K562 (cell line): ENCODE data around the gene CLTRN. TPM values are rescaled to one million over a fixed set of nuclear protein-coding genes. Genes with fewer than 3 reads are reported as not detected.
A peak's percentile ranks its signal among the peaks of the same experiment; 100 is the strongest.

Experiments
- ARID2 ChIP-seq: fragments of 450-650 bp; IDR thresholded peaks from 2 replicates; pipeline ENCODE4 v1.6.1; 2017; ENCODE audit warnings: antibody characterized with exemption, mild to moderate bottlenecking
- ASH1L ChIP-seq: fragments of 450-650 bp; IDR thresholded peaks from 2 replicates; pipeline ENCODE4 v1.6.1; 2018; ENCODE audit warnings: borderline replicate concordance, mild to moderate bottlenecking, low read depth; ENCODE audit not compliant: partially characterized antibody
- GMEB1 ChIP-seq: fragments of 250-450 bp; sonication (Bioruptor Pico); IDR thresholded peaks from 2 replicates; pipeline ENCODE4 v1.4.0; 2020; ENCODE audit warnings: mild to moderate bottlenecking
- L3MBTL2 ChIP-seq: fragments of 450-650 bp; IDR thresholded peaks from 2 replicates; pipeline ENCODE4 v1.6.1; 2016; ENCODE audit warnings: mild to moderate bottlenecking, moderate library complexity
- MXI1 ChIP-seq: IDR thresholded peaks from 2 replicates; pipeline ENCODE4 v1.6.1; 2011; ENCODE audit warnings: low read depth, mild to moderate bottlenecking, improper control_type of control experiment, low read length
- MYBL2 ChIP-seq, 2 experiments: fragments of 450-650 bp in 1 of 2; sonication (generic) in 1 of 2; formaldehyde crosslinking in 1 of 2; IDR thresholded peaks; 2 replicates each; pipeline versions ENCODE4 v1.6.1 to v1.8.1; 2017 to 2022; ENCODE audit warnings: borderline replicate concordance in 1 of 2, inconsistent platforms in 1 of 2, low read depth in 1 of 2, mild to moderate bottlenecking in 1 of 2, missing genetic modification reagents in 1 of 2, moderate library complexity in 1 of 2
- NR2C2 ChIP-seq, 2 experiments: fragments of 200-800 bp in 1 of 2; sonication (Bioruptor generic) in 1 of 2; sonication (generic) in 1 of 2; formaldehyde crosslinking in 1 of 2; IDR thresholded peaks; 2 replicates each; pipeline versions ENCODE4 v1.6.1 to v1.8.0; 2016 to 2022; ENCODE audit warnings: mild to moderate bottlenecking in 1 of 2, missing compliant biosample characterization in 1 of 2, missing genetic modification characterization in 1 of 2, missing genetic modification reagents in 1 of 2
- ZNF175 ChIP-seq: fragments of 200-800 bp; sonication (Bioruptor generic); IDR thresholded peaks from 2 replicates; pipeline ENCODE4 v1.6.1; 2016; ENCODE audit warnings: low read depth, mild to moderate bottlenecking, missing genetic modification characterization, missing compliant biosample characterization
- ZNF24 ChIP-seq: fragments of 450-650 bp; IDR thresholded peaks from 2 replicates; pipeline ENCODE4 v1.6.1; 2016
- polyA plus RNA-seq, 8 experiments: library from polyadenylated mRNA; depleted of rRNA in 4 of 8; stranded (reverse) in 5 of 8; unstranded in 3 of 8; fragments of >200 nt; fragmentation: Nextera tagmentation in 2 of 8; fragmentation: Illumina TruSeq in 1 of 8; extraction: Ambion mirVana in 2 of 8; extraction: Trizol in 1 of 8; gene quantifications; 2 replicates each; pipeline versions ENCODE4 v1.2.1 to v1.2.3, GENCODE V29; 2011 to 2014; ENCODE audit warnings: inconsistent platforms in 1 of 8, missing spikeins in 1 of 8
- total RNA-seq, 7 experiments: library from RNA; depleted of rRNA in 6 of 7; stranded (reverse); fragments of >200 nt in 6 of 7; fragmentation: Illumina TruSeq in 2 of 7; extraction: Trizol in 2 of 7; gene quantifications; 2 replicates each; pipeline versions ENCODE4 v1.2.1 to v1.2.3, GENCODE V29; 2011 to 2021; ENCODE audit warnings: low replicate concordance in 1 of 7
- TF ChIP-seq, protein P1 (sequence below), 2 experiments: fragments of 450-650 bp in 1 of 2; sonication (generic) in 1 of 2; formaldehyde crosslinking in 1 of 2; IDR thresholded peaks; 2 replicates each; pipeline versions ENCODE4 v1.7.1 to v1.9.0; 2016 to 2022; ENCODE audit warnings: inconsistent platforms in 1 of 2, mild to moderate bottlenecking in 1 of 2, missing genetic modification reagents in 1 of 2
- TF ChIP-seq, protein P2 (sequence below), 2 experiments: fragments of 150-350 bp in 1 of 2; IDR thresholded peaks; 2 replicates each; pipeline ENCODE4 v1.6.1; 2012 to 2016; ENCODE audit warnings: low read depth in 2 of 2, low read length in 2 of 2, mild to moderate bottlenecking in 1 of 2, moderate library complexity in 1 of 2

Gene CLTRN
- total and polyA plus RNA-seq, 9 of the 15 experiments (the other 6 are each of a cell fraction or from before 2014, with no cell fraction given): 0.11 to 0.36 (median 0.18) TPM; not detected in 2

DNA sequence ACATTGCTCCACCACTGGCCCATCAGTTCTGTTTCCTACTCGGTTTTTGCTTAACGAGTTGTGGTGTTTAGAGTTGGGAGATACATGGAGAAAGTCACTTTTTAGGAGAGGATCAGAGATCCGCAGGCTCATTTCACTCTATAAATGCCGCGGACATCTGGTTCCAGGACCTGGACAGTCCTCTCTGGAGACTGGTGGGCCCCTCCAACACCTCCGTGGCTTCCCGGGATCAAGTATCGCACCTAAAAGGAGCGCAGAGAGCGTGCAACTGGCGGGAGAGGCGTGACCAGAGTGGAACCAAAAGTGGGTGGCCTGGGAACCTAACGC, 9.9 kb upstream of the CLTRN start (continued):
- TF ChIP-seq MXI1 (0 out of 2 replicates have a peak, but pooled peaks have one; percentile 52), ZNF24 (no peak; the same call in 1 of the 2 replicates), ARID2 (no peak), L3MBTL2 (peak; percentile 95), GMEB1 (no peak), NR2C2 (CRISPR knock-in tag; IDR thresholded peaks at IDR 0.05) (no peak), NR2C2 (tag; IDR thresholded peaks at IDR 0.05) (no peak), MYBL2 (IDR thresholded peaks at IDR 0.05; ENCODE audit: low read depth) (no peak), MYBL2 (CRISPR knock-in tag; IDR thresholded peaks at IDR 0.05; ENCODE audit: borderline replicate concordance) (no peak), ZNF175 (CRISPR knock-in tag) (no peak), ASH1L (no peak)
- TF ChIP-seq, protein P1, sequence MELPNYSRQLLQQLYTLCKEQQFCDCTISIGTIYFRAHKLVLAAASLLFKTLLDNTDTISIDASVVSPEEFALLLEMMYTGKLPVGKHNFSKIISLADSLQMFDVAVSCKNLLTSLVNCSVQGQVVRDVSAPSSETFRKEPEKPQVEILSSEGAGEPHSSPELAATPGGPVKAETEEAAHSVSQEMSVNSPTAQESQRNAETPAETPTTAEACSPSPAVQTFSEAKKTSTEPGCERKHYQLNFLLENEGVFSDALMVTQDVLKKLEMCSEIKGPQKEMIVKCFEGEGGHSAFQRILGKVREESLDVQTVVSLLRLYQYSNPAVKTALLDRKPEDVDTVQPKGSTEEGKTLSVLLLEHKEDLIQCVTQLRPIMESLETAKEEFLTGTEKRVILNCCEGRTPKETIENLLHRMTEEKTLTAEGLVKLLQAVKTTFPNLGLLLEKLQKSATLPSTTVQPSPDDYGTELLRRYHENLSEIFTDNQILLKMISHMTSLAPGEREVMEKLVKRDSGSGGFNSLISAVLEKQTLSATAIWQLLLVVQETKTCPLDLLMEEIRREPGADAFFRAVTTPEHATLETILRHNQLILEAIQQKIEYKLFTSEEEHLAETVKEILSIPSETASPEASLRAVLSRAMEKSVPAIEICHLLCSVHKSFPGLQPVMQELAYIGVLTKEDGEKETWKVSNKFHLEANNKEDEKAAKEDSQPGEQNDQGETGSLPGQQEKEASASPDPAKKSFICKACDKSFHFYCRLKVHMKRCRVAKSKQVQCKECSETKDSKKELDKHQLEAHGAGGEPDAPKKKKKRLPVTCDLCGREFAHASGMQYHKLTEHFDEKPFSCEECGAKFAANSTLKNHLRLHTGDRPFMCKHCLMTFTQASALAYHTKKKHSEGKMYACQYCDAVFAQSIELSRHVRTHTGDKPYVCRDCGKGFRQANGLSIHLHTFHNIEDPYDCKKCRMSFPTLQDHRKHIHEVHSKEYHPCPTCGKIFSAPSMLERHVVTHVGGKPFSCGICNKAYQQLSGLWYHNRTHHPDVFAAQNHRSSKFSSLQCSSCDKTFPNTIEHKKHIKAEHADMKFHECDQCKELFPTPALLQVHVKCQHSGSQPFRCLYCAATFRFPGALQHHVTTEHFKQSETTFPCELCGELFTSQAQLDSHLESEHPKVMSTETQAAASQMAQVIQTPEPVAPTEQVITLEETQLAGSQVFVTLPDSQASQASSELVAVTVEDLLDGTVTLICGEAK (IDR thresholded peaks at IDR 0.05): no peak
- TF ChIP-seq, protein P1 (CRISPR knock-in tag; IDR thresholded peaks at IDR 0.05): no peak
- TF ChIP-seq, protein P2, sequence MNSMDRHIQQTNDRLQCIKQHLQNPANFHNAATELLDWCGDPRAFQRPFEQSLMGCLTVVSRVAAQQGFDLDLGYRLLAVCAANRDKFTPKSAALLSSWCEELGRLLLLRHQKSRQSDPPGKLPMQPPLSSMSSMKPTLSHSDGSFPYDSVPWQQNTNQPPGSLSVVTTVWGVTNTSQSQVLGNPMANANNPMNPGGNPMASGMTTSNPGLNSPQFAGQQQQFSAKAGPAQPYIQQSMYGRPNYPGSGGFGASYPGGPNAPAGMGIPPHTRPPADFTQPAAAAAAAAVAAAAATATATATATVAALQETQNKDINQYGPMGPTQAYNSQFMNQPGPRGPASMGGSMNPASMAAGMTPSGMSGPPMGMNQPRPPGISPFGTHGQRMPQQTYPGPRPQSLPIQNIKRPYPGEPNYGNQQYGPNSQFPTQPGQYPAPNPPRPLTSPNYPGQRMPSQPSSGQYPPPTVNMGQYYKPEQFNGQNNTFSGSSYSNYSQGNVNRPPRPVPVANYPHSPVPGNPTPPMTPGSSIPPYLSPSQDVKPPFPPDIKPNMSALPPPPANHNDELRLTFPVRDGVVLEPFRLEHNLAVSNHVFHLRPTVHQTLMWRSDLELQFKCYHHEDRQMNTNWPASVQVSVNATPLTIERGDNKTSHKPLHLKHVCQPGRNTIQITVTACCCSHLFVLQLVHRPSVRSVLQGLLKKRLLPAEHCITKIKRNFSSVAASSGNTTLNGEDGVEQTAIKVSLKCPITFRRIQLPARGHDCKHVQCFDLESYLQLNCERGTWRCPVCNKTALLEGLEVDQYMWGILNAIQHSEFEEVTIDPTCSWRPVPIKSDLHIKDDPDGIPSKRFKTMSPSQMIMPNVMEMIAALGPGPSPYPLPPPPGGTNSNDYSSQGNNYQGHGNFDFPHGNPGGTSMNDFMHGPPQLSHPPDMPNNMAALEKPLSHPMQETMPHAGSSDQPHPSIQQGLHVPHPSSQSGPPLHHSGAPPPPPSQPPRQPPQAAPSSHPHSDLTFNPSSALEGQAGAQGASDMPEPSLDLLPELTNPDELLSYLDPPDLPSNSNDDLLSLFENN (IDR thresholded peaks at IDR 0.05; ENCODE audit: low read depth in 2 of 2, low read length in 2 of 2): peak in 1 of 2 experiments; percentile 35; a peak in 1 of 4 replicates
